GM12891 (cell line): ENCODE results near the gene VAV2.
A peak's percentile ranks its signal among the peaks of the same experiment; 100 is the strongest.

Experiments
- DNase-seq: peaks from one replicate; pipeline ENCODE4 v3.0.0; 2011; ENCODE audit warnings: low spot score; ENCODE audit not compliant: insufficient read length
- FAIRE-seq: peaks from 2 replicates; lab custom pipeline; 2011; peaks lifted over from hg19 to GRCh38; lab: Jason Lieb, UNC
- PAX5 ChIP-seq: IDR thresholded peaks from 2 replicates; pipeline ENCODE4 v1.6.1; 2011; ENCODE audit warnings: low read length, moderate library complexity, mild to moderate bottlenecking; ENCODE audit not compliant: insufficient read depth, severe bottlenecking
- POLR2A ChIP-seq: IDR thresholded peaks from 2 replicates; pipeline ENCODE4 v1.6.1; 2011; ENCODE audit warnings: low read depth, low read length, control low read depth
- POLR2AphosphoS5 ChIP-seq: IDR thresholded peaks from 2 replicates; pipeline ENCODE4 v1.6.1; 2011; ENCODE audit warnings: low read depth, low read length, control low read depth
- POU2F2 ChIP-seq: IDR thresholded peaks from 2 replicates; pipeline ENCODE4 v1.6.1; 2011; ENCODE audit warnings: low read depth, mild to moderate bottlenecking, control low read depth, low read length, moderate library complexity
- SPI1 ChIP-seq: IDR thresholded peaks from 2 replicates; pipeline ENCODE4 v1.6.1; 2011; ENCODE audit warnings: low read depth, low read length, control low read depth
- TAF1 ChIP-seq: IDR thresholded peaks from 2 replicates; pipeline ENCODE4 v1.6.1; 2011; ENCODE audit warnings: low read depth, low read length, control low read depth

Gene VAV2

GRCh38 chr9:133822430-133823065 is 169.6 kb downstream of the VAV2 start:
- no peak for FAIRE-seq

DNA sequence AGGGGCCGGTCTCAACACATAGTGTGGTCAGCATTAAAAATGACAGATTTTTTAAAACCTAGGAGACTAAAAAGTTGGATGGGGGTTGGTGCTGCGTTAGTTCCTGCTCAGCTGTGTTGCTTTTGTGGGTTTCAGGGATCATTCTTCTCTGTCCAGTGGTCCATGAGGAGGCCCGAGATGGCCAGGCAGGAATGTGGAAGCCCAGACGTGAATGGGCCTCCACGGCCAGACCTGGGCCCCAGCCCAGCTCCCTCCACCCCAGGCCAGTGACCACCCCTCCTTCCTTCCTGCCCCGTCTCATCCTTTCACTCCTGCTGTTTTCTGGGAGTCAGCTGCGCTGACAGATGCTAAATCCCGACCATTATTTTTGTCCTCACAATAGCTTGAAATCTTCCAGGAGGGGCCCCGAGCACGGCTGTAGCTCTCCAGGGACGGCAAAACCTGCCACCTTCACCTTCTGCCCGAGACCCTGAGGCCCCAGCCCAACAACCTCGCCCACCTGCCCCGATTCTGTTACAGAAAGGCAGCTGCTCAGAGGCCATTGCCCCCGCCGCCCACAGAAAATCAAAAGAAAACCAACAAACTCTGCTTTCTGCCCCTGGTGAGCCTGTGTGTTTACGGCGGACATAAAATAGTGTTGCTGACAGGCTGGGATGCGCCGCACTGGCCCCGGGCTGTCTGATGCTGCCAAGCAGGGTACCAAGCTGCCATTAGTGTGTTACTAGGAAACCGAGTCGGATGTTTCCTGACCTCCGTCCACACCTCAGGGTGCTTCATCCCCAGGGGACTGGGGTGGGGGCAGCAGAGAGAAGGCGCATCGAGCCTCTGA is 170.3 kb downstream of the VAV2 start:
- FAIRE-seq, result peak; percentile 9
- TF ChIP-seq POLR2AphosphoS5, result no peak
- no peak for TF ChIP-seq SPI1
- no peak for TF ChIP-seq PAX5
- no peak for TF ChIP-seq POLR2A
- no peak for TF ChIP-seq TAF1
- TF ChIP-seq POU2F2, result no peak
- DNase-seq, result peak; percentile 53

More at GRCh38 chr9:133822430-133823065, 169.6 kb downstream of the VAV2 start:
- peak; percentile 96 for TF ChIP-seq SPI1
- TF ChIP-seq POU2F2, result no peak
- TF ChIP-seq POLR2A, result 0 out of 2 replicates have a peak, but pooled peaks have one; percentile 27
- peak; percentile 76 for DNase-seq

DNA sequence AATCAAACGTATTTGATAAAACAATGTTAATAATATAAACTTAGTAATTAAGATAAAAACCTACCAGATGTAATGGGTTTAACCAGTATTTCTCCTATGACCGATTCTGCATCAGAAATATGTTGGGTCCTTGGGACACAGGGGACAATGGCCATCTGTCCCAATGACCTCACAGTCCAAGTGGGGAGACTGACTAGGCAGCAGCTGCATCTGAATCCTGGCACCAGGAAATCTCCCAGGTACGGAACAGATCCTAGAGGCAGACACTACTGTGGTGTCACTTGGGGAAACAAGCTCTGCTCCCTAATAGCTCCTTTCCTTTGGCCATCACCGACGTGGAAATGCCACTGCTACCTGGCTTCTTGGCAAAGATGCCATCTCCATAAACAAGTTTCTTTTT is 172.2 kb downstream of the VAV2 start:
- TF ChIP-seq POLR2AphosphoS5 (no peak), TAF1 (no peak), SPI1 (no peak), POU2F2 (no peak), PAX5 (no peak), POLR2A (no peak)
- DNase-seq, result no peak
- no peak for FAIRE-seq

- no peak for DNase-seq
- no peak for FAIRE-seq
- TF ChIP-seq TAF1 (no peak), POU2F2 (no peak), POLR2AphosphoS5 (no peak)
Measured at GRCh38 chr9:133818444-133818843, 173.7 kb downstream of the VAV2 start.

GRCh38 chr9:133815781-133816180 is 176.3 kb downstream of the VAV2 start:
- TF ChIP-seq POLR2AphosphoS5, result no peak
- no peak for TF ChIP-seq TAF1
- TF ChIP-seq POLR2A, result no peak
- no peak for TF ChIP-seq PAX5
- TF ChIP-seq SPI1, result no peak
- no peak for TF ChIP-seq POU2F2
- DNase-seq (no peak), FAIRE-seq (no peak)

DNA sequence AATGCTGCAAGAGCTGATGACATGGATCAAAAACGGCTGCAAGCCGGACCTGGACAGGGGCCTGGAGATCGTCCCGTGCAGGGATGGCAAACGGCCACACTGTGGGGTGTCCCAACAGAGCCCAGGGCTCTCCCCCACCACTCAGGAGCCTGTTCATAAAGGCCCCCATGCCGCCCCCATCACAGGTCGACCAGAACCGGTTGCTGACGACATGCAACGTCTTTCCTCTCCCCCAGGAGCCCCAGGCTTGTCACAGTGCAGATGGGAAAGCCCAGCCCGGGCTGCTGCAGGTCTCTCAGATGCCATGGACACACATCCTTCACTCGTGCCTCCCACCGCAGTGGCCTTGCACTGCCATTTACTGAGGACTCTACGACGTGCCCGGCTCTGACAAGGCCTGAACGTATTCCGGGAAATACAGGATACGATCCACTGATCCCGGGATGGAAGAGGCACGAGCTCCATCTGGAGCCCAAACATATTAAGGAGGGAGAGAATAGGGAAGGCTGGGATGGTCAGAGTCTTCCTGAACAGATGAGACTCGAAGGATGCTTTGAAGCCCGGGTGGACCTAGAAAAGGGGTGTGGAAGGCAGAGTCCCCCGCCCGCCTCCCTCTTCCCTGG is 177.4 kb downstream of the VAV2 start:
- TF ChIP-seq POLR2A, result no peak
- no peak for TF ChIP-seq TAF1
- DNase-seq (no peak), FAIRE-seq (no peak)

- TF ChIP-seq POLR2A (no peak), POLR2AphosphoS5 (no peak), POU2F2 (no peak), TAF1 (no peak), SPI1 (no peak), PAX5 (no peak)
- no peak for FAIRE-seq
- DNase-seq, result no peak
Measured at GRCh38 chr9:133813749-133814585, 178.2 kb downstream of the VAV2 start.

GRCh38 chr9:133812941-133813748 is 179.0 kb downstream of the VAV2 start:
- FAIRE-seq (no peak), DNase-seq (no peak)
- TF ChIP-seq PAX5 (no peak), POLR2AphosphoS5 (no peak), POU2F2 (no peak), POLR2A (no peak), TAF1 (no peak), SPI1 (no peak)
